GM18517 (cell line): ENCODE results near the gene IGFBP5.

Experiments
- ATAC-seq: cut with Tn5 transposase; IDR thresholded peaks from one replicate; pipeline ENCODE4 v1.9.1; 2021; ENCODE audit warnings: mild to moderate bottlenecking, moderate library complexity; ENCODE audit not compliant: unreplicated experiment

IGFBP5 gene

DNA sequence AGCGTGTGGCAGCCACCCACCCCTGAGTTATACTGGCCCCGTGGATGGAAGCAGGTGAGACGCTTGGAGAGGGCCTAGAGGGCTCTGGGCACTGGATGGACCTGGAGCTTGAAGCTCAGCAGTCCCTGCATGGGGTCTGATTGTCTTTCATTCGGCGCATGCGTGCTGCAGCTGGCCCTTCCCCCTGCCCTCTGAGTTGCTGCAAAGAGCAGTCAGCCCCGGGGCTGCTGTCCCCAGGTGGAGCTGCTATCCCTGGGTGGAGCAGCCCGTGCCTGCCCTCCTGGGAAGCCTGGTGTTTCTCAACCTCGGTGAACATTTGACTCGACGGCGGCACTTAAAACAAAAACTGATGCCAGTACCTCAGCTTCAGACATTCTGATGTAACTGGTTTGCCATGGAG lies 29.6 kb downstream of the IGFBP5 start:
- ATAC-seq = no peak

GRCh38 chr2:216665242-216665641 lies 30.1 kb downstream of the IGFBP5 start:
- ATAC-seq = no peak

DNA sequence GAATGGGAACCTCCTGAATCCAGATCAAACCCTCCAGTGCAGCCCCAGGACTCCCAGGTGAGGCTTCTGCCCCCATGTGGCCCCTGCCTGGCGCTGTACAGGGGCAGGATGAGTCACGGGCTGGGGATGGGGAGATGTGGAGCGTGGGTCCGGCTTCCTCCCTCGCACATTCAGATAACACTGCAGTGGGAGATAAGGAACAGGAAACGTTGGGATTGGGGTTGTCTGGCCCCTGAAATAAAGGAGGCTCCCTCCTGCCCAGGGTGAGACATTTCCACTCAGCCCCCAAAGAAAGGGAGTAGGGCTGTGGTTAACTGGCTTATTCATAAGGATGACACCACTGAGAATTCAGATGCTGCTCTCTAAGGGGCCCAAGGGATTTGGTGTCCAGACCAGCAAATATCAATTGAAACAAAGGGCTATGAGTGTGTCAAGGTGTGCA lies 30.7 kb downstream of the IGFBP5 start:
- no peak for ATAC-seq

- ATAC-seq = no peak
Measured at GRCh38 chr2:216663846-216664245, 31.5 kb downstream of the IGFBP5 start.

GRCh38 chr2:216663106-216663505 lies 32.2 kb downstream of the IGFBP5 start:
- no peak for ATAC-seq

GRCh38 chr2:216661639-216662375 lies 33.5 kb downstream of the IGFBP5 start:
- no peak for ATAC-seq

DNA sequence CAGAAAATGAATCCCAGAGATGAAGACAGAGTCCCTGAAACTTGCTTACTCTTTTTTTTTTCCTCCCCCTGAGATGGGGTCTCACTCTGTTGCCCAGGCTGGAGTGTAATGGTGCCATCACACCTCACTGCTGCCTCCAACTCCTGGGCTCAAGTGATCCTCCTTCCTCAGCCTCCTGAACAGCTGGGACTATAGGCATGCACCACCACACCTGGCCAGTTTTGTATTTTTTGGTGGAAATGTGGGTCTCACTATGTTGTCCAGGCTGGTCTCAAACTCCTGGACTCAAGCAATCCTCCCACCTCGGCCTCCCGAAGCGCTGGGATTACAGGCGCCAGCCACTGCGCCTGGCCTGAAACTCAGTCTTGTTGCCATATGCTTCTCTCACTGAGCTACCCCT lies 34.3 kb downstream of the IGFBP5 start:
- ATAC-seq = no peak

DNA sequence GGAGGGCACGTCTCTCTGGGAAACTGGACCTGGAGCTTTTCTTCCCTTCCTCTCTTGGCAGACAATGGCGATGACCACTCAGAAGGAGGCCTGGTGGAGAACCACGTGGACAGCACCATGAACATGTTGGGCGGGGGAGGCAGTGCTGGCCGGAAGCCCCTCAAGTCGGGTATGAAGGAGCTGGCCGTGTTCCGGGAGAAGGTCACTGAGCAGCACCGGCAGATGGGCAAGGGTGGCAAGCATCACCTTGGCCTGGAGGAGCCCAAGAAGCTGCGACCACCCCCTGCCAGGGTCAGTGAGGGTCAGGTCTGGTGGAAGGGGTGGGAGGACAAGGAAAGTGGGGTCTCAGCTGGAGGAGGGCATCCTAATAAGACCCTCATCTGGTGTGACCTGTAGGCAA lies 34.9 kb downstream of the IGFBP5 start:
- no peak for ATAC-seq

GRCh38 chr2:216659276-216659675 lies 36.1 kb downstream of the IGFBP5 start:
- no peak for ATAC-seq

- no peak for ATAC-seq
Measured at GRCh38 chr2:216658757-216659156, 36.6 kb downstream of the IGFBP5 start.

GRCh38 chr2:216657980-216658379 lies 37.4 kb downstream of the IGFBP5 start:
- ATAC-seq = no peak

- no peak for ATAC-seq
Measured at GRCh38 chr2:216657086-216657855, 38.1 kb downstream of the IGFBP5 start.

DNA sequence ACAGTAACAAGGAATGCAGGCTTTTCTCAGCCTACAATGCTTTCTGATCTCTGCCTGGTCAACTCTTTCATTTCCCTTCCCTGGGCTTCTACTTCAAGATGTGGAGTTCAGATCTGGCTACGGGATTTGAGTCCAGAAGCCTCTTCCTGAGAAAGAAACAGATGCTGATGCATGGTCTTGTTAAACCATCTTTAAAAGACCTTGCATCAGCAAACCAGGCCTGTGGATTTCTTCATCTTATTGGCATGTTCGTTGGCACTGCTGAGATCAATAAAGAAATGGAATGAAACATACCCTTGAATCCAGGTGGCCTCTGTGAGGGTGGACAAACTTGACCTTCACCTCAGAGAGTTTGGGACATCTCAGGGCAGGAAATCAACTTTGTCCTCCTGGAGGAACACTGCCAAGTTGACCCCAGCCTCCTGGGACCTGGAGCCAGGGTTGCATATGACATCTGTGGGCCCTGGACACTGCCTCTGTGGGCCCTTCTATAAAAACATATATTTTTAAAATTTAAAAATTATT lies 40.8 kb downstream of the IGFBP5 start:
- no peak for ATAC-seq

DNA sequence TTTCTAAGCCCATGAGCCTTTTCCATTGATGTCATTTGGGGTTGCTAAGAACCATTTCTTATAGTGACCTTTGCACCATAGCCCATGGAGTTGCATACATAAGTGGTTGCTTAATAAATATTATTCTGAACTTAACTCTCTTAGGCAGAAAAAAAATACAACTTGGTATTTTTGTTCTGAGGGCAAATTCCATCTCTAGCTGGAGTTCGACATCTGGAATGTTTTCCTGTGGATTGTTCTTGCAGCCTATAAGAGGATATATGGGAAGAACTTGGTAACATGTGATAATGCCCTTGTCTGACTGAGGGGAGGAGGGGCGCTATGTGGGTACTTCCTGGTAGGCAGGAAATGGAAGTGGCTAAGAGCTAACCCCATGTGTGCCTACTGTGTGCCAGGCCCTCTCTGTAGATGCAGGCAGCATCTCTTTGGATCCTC lies 41.4 kb downstream of the IGFBP5 start:
- no peak for ATAC-seq

DNA sequence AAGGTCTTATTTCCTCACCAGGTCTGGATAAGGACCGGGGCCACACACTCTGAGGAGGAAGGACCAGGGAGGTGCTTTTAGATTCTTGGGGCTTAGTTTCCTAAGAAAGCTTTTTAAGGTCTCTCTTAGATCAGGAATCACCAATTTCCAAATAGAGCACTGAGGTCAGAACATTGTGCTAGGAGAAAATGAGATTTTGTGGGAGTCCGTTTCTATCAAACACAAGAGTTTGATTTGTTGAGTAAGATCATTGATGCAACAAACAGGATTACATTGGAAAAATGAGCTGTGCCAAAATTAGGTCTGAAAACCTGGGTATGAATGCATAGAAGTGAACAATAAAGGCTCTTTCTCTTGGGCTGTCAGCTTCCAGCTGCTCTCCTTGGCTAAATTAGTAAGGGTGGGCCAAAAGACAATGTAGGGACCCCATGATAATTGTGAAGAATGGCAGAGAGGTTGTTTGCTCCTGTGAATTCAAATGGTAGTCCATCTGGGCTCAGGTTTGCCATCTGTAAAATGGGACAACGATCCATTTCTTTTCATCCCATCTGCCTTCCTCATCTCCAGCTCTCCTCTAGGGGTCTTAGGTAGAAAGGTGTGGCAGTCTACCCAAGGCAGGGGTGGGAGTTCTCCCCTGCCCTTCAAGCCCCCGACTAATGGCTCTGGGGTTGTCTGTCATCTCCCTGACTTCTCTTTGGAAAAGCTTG lies 42.1 kb downstream of the IGFBP5 start:
- no peak for ATAC-seq

DNA sequence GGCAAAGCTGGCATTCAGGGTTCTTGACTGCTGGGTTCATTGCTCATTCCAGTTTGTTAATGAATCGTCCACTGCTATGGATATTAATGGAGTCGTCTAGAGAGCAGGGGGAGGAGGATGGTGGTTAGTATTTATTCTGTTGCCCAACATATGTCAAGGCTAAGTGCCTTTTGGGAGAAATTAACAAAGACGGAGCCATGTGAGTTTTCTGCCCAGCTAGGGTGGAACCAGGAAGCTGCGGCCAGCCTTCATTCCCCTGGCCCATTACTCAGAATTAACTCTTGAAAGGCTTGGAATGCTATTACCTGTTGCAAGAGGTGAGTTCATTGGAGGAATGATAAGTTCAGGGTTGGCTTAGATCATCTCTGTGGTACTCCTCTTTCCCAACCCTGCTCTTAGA lies 42.8 kb downstream of the IGFBP5 start:
- no peak for ATAC-seq

GRCh38 chr2:216651351-216651881 lies 43.9 kb downstream of the IGFBP5 start:
- ATAC-seq = no peak

DNA sequence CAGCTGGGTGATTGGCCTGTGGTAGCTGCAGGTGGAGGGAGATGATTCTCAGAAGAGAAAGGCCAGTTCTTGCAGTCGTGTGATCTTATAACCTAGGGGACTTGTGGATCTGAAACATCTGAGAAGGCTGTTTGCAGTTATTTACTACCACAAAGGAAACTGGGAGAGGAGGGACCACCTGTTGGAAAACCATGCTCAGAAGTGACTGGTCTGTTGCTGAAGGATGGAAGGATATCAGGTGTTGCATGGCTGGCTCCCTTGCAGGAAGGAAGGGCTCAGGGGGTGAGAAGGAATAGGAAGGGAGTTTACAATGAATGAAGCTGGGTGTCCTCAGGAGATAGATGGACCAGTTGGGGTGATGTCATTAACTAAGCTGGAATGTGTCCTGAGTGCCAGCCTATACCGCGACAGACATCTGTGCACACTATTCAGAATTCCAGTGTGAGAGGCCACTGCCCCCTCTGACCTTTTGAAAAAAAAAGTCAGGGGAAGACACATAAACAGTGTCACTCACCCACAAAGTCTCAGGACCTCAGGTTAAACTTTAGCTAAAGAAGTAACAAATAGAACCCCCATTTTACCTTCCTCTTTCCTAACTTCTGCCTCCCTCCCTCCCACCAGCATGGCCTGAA lies 44.6 kb downstream of the IGFBP5 start:
- ATAC-seq = no peak

GRCh38 chr2:216649574-216649973 lies 45.8 kb downstream of the IGFBP5 start:
- ATAC-seq = no peak

DNA sequence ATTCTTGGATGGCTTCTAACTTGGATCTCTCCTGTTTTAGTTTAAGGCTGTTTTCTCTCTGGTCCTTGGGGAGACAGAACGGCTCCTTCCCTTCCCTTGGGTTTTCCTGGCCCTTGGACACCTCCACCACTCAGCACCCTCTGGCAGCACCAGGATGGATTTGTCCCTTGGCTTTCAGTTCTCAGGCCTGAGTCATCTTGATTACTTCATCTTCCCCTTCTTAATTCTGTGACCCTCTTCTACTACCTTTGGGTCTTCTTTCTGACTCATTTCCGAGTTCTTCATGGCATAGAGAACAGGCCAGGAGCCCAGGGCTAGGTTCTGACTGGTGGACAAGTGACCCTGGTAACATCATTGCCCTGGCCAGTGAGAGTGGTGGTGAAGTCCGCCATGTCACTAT lies 47.2 kb downstream of the IGFBP5 start:
- ATAC-seq = no peak

DNA sequence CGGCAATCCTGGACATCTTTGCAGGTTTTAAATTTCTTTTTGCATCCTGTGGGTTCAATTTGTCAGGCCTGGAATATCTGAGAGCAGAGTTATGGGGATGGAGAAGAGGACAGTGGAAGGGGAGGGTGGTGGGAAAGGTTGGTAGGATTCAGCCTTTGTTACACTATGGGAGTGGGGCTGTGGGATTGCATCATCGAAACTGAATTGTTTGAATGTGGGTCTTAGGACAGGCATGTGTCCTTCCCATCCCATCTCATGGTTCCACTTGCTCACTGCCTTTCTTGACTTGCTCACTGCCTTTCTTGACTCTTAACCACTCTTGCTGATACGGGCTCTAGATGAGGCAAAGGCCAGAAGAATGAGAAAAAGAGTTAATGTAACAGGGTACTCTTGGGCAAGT lies 49.2 kb downstream of the IGFBP5 start:
- ATAC-seq = no peak
